IMR-90 (cell line): ENCODE measurements around the gene B4GALT7. TPM values are rescaled to one million over a fixed set of nuclear protein-coding genes. Genes with fewer than 3 reads are reported as not detected.

ENCODE experiments used
- ATAC-seq: fragments of 200-7000 bp; cut with Tn5 transposase; 2 replicates; pipeline ENCODE4 v1.9.1; 2020; ENCODE audit warnings: low read depth, mild to moderate bottlenecking, moderate library complexity
- BruUV-seq: library from RNA; stranded (reverse); fragments of 400-500 nt; replicated peaks from 2 replicates; lab custom pipeline; 2021; lab: Mats Ljungman, UMichigan
- CTCF ChIA-PET: fragments of 300-600 bp; formaldehyde crosslinking; extraction: SDS; loops from one replicate; lab custom pipeline; 2021; ENCODE audit warnings: antibody characterized with exemption; lab: Yijun Ruan, JAX
- POLR2A ChIA-PET: fragments of 300-600 bp; sonication (Branson Sonifier 250); formaldehyde crosslinking; loops from one replicate; lab custom pipeline; 2022; ENCODE audit warnings: antibody characterized with exemption; ENCODE audit not compliant: unreplicated experiment; lab: Charles Lee
- DNase-seq: peaks from one replicate; pipeline ENCODE4 v3.0.0; 2013
- H2AFZ ChIP-seq: replicated peaks from 2 replicates; pipeline ENCODE3; 2013; ENCODE audit warnings: low read length, mild to moderate bottlenecking; ENCODE audit not compliant: poor library complexity
- H2AK5ac ChIP-seq: 2 replicates; pipeline ENCODE4 v1.6.1; 2013; ENCODE audit warnings: low read depth, low read length, inconsistent platforms
- H2AK9ac ChIP-seq: replicated peaks from 2 replicates; pipeline ENCODE3; 2013; ENCODE audit warnings: mild to moderate bottlenecking, low read depth, low read length, moderate library complexity; ENCODE audit not compliant: poor library complexity
- H2BK120ac ChIP-seq: 2 replicates; pipeline ENCODE4 v1.6.1; 2013; ENCODE audit warnings: low read depth, low read length, inconsistent platforms
- H2BK15ac ChIP-seq: 3 replicates; pipeline ENCODE4 v1.6.1; 2013; ENCODE audit warnings: low read depth, low read length, inconsistent platforms
- H2BK20ac ChIP-seq: 2 replicates; pipeline ENCODE4 v1.6.1; 2013; ENCODE audit warnings: low read depth, mild to moderate bottlenecking, inconsistent platforms, low read length, moderate library complexity
- H2BK5ac ChIP-seq: 2 replicates; pipeline ENCODE4 v1.6.1; 2013; ENCODE audit warnings: mild to moderate bottlenecking, low read depth, low read length, inconsistent platforms; ENCODE audit not compliant: poor library complexity, severe bottlenecking
- H3K14ac ChIP-seq: replicated peaks from 2 replicates; pipeline ENCODE4 v1.6.1; 2013; ENCODE audit warnings: low read depth, low read length, inconsistent platforms
- H3K18ac ChIP-seq: 2 replicates; pipeline ENCODE4 v1.6.1; 2013; ENCODE audit warnings: low read depth, low read length, control low read depth
- H3K23ac ChIP-seq: 2 replicates; pipeline ENCODE4 v1.6.1; 2013; ENCODE audit warnings: low read depth, low read length, inconsistent platforms
- H3K27ac ChIP-seq: 2 replicates; pipeline ENCODE4 v1.5.1; 2013; ENCODE audit warnings: mild to moderate bottlenecking, control low read depth, low read length; ENCODE audit not compliant: insufficient read depth
- H3K27me3 ChIP-seq: 2 replicates; pipeline ENCODE4 v1.6.1; 2013; ENCODE audit warnings: low read length; ENCODE audit not compliant: control insufficient read depth, insufficient read depth
- H3K36me3 ChIP-seq: 2 replicates; pipeline ENCODE4 v1.6.1; 2013; ENCODE audit warnings: low read length, mixed read lengths; ENCODE audit not compliant: control insufficient read depth, insufficient read depth
- H3K4ac ChIP-seq: 2 replicates; pipeline ENCODE4 v1.6.1; 2013; ENCODE audit warnings: low read depth, low read length, inconsistent platforms
- H3K4me1 ChIP-seq: 2 replicates; pipeline ENCODE4 v1.6.1; 2013; ENCODE audit warnings: low read length, mixed read lengths; ENCODE audit not compliant: control insufficient read depth, insufficient read depth
- H3K4me2 ChIP-seq: 2 replicates; pipeline ENCODE4 v1.6.1; 2013; ENCODE audit warnings: low read depth, mild to moderate bottlenecking, control low read depth, low read length, moderate library complexity
- H3K4me3 ChIP-seq: 2 replicates; pipeline ENCODE4 v1.5.1; 2013; ENCODE audit warnings: low read depth, mild to moderate bottlenecking, control low read depth, low read length, moderate library complexity; ENCODE audit not compliant: insufficient read depth
- H3K56ac ChIP-seq: 2 replicates; pipeline ENCODE4 v1.6.1; 2013; ENCODE audit warnings: low read length, inconsistent platforms; ENCODE audit not compliant: insufficient read depth; ENCODE audit errors: extremely low read depth
- H3K79me1 ChIP-seq, 2 experiments: 2 replicates each; pipeline ENCODE4 v1.6.1; 2013; ENCODE audit warnings: low read length in 2 of 2, inconsistent platforms in 1 of 2, low read depth in 1 of 2
- H3K9ac ChIP-seq: 2 replicates; pipeline ENCODE4 v1.6.1; 2013; ENCODE audit warnings: low read depth, low read length, control low read depth
- H3K9me1 ChIP-seq: 2 replicates; pipeline ENCODE4 v1.6.1; 2013; ENCODE audit warnings: low read length, inconsistent platforms; ENCODE audit not compliant: insufficient read depth
- H3K9me3 ChIP-seq: 2 replicates; pipeline ENCODE4 v1.6.1; 2013; ENCODE audit warnings: low read length; ENCODE audit not compliant: control insufficient read depth, insufficient read depth
- H4K20me1 ChIP-seq: 2 replicates; pipeline ENCODE4 v1.6.1; 2013; ENCODE audit warnings: low read length, inconsistent platforms; ENCODE audit not compliant: insufficient read depth
- H4K5ac ChIP-seq: 2 replicates; pipeline ENCODE4 v1.6.1; 2013; ENCODE audit warnings: mild to moderate bottlenecking, low read depth, low read length, control low read depth
- H4K8ac ChIP-seq, 2 experiments: 2 replicates each; pipeline ENCODE4 v1.6.1; 2013; ENCODE audit warnings: low read depth in 2 of 2, low read length in 2 of 2, control low read depth in 1 of 2, inconsistent platforms in 1 of 2
- H4K91ac ChIP-seq: 2 replicates; pipeline ENCODE4 v1.6.1; 2013; ENCODE audit warnings: low read depth, low read length, inconsistent platforms; ENCODE audit not compliant: insufficient read depth
- BHLHE40 ChIP-seq: fragments of 150-350 bp; IDR thresholded peaks from 2 replicates; pipeline ENCODE4 v1.6.1; 2016; ENCODE audit warnings: mild to moderate bottlenecking, low read depth, low read length
- CEBPB ChIP-seq: IDR thresholded peaks from 2 replicates; pipeline ENCODE4 v1.6.1; 2012; ENCODE audit warnings: low read depth, low read length, improper control_type of control experiment
- CHD1 ChIP-seq: IDR thresholded peaks from 2 replicates; pipeline ENCODE4 v1.6.1; 2012; ENCODE audit warnings: low read depth, low read length, improper control_type of control experiment
- CTCF ChIP-seq: conservative IDR thresholded peaks from 2 replicates; pipeline ENCODE4 v1.5.1; 2012; ENCODE audit warnings: mild to moderate bottlenecking, low read depth, low read length, improper control_type of control experiment
- ELK1 ChIP-seq: fragments of 150-350 bp; IDR thresholded peaks from 2 replicates; pipeline ENCODE4 v1.6.1; 2016; ENCODE audit warnings: low read depth, mild to moderate bottlenecking, low read length, moderate library complexity, borderline replicate concordance
- FOS ChIP-seq: fragments of 150-350 bp; IDR thresholded peaks from 2 replicates; pipeline ENCODE4 v1.6.1; 2016; ENCODE audit warnings: low read depth, low read length
- MAFK ChIP-seq: IDR thresholded peaks from 2 replicates; pipeline ENCODE4 v1.6.1; 2012; ENCODE audit warnings: low read depth, low read length, improper control_type of control experiment
- MAZ ChIP-seq: IDR thresholded peaks from 2 replicates; pipeline ENCODE4 v1.6.1; 2012; ENCODE audit warnings: low read depth, mild to moderate bottlenecking, low read length, improper control_type of control experiment, moderate library complexity, borderline replicate concordance
- MXI1 ChIP-seq: IDR thresholded peaks from 2 replicates; pipeline ENCODE4 v1.6.1; 2012; ENCODE audit warnings: low read depth, mild to moderate bottlenecking, low read length, moderate library complexity, borderline replicate concordance
- NFE2L2 ChIP-seq: fragments of 150-350 bp; IDR thresholded peaks from 2 replicates; pipeline ENCODE4 v1.6.1; 2016; ENCODE audit warnings: low read depth, mild to moderate bottlenecking, low read length
- POLR2A ChIP-seq: IDR thresholded peaks from 2 replicates; pipeline ENCODE4 v1.6.1; 2012; ENCODE audit warnings: mild to moderate bottlenecking, low read depth, low read length
- RAD21 ChIP-seq: IDR thresholded peaks from 2 replicates; pipeline ENCODE4 v1.6.1; 2012; ENCODE audit warnings: low read length, improper control_type of control experiment
- RCOR1 ChIP-seq: IDR thresholded peaks from 2 replicates; pipeline ENCODE4 v1.6.1; 2012; ENCODE audit warnings: mild to moderate bottlenecking, low read length, improper control_type of control experiment; ENCODE audit not compliant: insufficient replicate concordance
- RFX5 ChIP-seq: IDR thresholded peaks from 2 replicates; pipeline ENCODE4 v1.8.0; 2012; ENCODE audit warnings: low read depth, mild to moderate bottlenecking, low read length, moderate library complexity
- SMC3 ChIP-seq: fragments of 150-350 bp; IDR thresholded peaks from 2 replicates; pipeline ENCODE4 v1.6.1; 2016; ENCODE audit warnings: low read depth, mild to moderate bottlenecking, antibody characterized with exemption, low read length, moderate library complexity
- USF2 ChIP-seq: fragments of 150-350 bp; IDR thresholded peaks from 2 replicates; pipeline ENCODE4 v1.6.1; 2017; ENCODE audit warnings: mild to moderate bottlenecking, antibody characterized with exemption, low read length, low read depth
- WGBS, 2 experiments: methylation state at CpG; one replicate each; pipeline versions ENCODE4 v1.1.5 to v1.1.7; 2013; ENCODE audit warnings: missing lambda C conversion rate in 2 of 2; ENCODE audit not compliant: insufficient read length in 1 of 2; ENCODE audit errors: extremely low coverage in 2 of 2; 5-methylcytosine and 5-hydroxymethylcytosine counted together
- dilution Hi-C: fragments of 300-500 bp; cut with HindIII; formaldehyde crosslinking; loops from one replicate; pipeline ENCODE4 v1.14.3; 2018; ENCODE audit warnings: low sequenced_read_pairs; ENCODE audit not compliant: unreplicated experiment
- in situ Hi-C: fragments of 300-500 bp; cut with MboI; formaldehyde crosslinking; loops from 3 replicates; pipeline ENCODE4 v1.14.3; 2019; ENCODE audit warnings: low sequenced_read_pairs, inconsistent platforms, mixed read lengths
- intact Hi-C: fragments of 100-400 bp; cut with micrococcal nuclease; formaldehyde crosslinking; loops from 2 replicates; pipeline ENCODE4 v1.10.0; 2022
- polyA plus RNA-seq, 3 experiments: library from polyadenylated mRNA; depleted of rRNA; stranded (reverse); fragments of >200 nt; gene quantifications; 2 replicates each; pipeline ENCODE4 v1.2.3, GENCODE V29; 2012; ENCODE audit warnings: low replicate concordance in 1 of 3
- total RNA-seq: library from RNA; depleted of rRNA; stranded (reverse); fragments of >200 nt; gene quantifications from 2 replicates; pipeline ENCODE4 v1.2.3, GENCODE V29; 2012

B4GALT7 gene
- total and polyA plus RNA-seq, 2 of the 4 experiments (the other 2 are of a cell fraction), result 29.2 to 79.6 TPM

GRCh38 chr5:177595026-177595585 lies 4.8 kb upstream of the B4GALT7 start:
- Histone ChIP-seq H3K14ac (no peak overlapping the region), H3K4ac (no peak overlapping the region), H3K9me1 (peaks cover 19% of the 10 kb centered on the region), H4K8ac (no peak overlapping the region), H2AFZ (no peak overlapping the region), H4K20me1 (peaks cover 8% of the 10 kb centered on the region; the same call in 1 of the 2 replicates), H3K4me2 (no peak overlapping the region), H3K23ac (no peak overlapping the region), H2BK15ac (no peak overlapping the region), H2AK5ac (no peak overlapping the region), H4K5ac (no peak overlapping the region), H3K79me1 (peaks cover 15 to 45% of the 10 kb centered on the region in 2 experiments), H3K4me1 (peaks cover 3% of the 10 kb centered on the region; the same call in 1 of the 2 replicates), H3K27me3 (no peaks in the 10 kb centered on the region), H3K9me3 (no peaks in the 10 kb centered on the region), H2BK120ac (no peak overlapping the region), H2AK9ac (no peak overlapping the region), H3K4me3 (no peak overlapping the region), H3K18ac (no peak overlapping the region), H4K91ac (no peak overlapping the region), H3K9ac (no peak overlapping the region), H2BK5ac (no peak overlapping the region), H3K27ac (no peak overlapping the region), H3K36me3 (peaks cover 35% of the 10 kb centered on the region), H3K56ac (no peak overlapping the region), H2BK20ac (no peak overlapping the region)
- ChIA-PET CTCF (interaction anchor here (1.1 kb wide), 1 partner anchor 12 kb away, joined by 3 read pairs; no protein-coding TSS in a partner anchor), POLR2A (no interaction called here)
- dilution Hi-C loops (no loop called here), intact Hi-C loops (no loop called here), in situ Hi-C loops (no loop called here)
- BruUV-seq, result no TSS peak
- TF ChIP-seq CEBPB, result no peak
- TF ChIP-seq MXI1, result no peak
- no peak for TF ChIP-seq MAZ
- no peak for TF ChIP-seq CHD1
- no peak for TF ChIP-seq BHLHE40
- TF ChIP-seq ELK1, result no peak
- no peak for TF ChIP-seq FOS
- no peak for TF ChIP-seq RFX5
- TF ChIP-seq RCOR1, result no peak
- TF ChIP-seq MAFK, result no peak
- no peak for TF ChIP-seq NFE2L2
- no peak for TF ChIP-seq RAD21
- TF ChIP-seq USF2, result no peak
- no peak for TF ChIP-seq POLR2A
- TF ChIP-seq CTCF, result no peak
- TF ChIP-seq SMC3, result no peak
- ATAC-seq (no peak), DNase-seq (no peak)
- no CpG with 5 or more reads among the region's 8 CpGs for WGBS, 2 experiments
